ENCODE data around the gene CDK17. TPM values are rescaled to one million over a fixed set of nuclear protein-coding genes. Genes with fewer than 3 reads are reported as not detected.
A peak's percentile ranks its signal among the peaks of the same experiment; 100 is the strongest.
"Not testable (repeated sequence)": the region's sequence is repeated elsewhere in the genome, so short reads cannot be mapped to it uniquely, and the experiment has no call there.

The CDK17 gene
- total and polyA plus RNA-seq, 5 donors from 2014 or later, result 21.6 to 120 (median 26.8) TPM

GRCh38 chr12:96438330-96438729 is 38.1 kb upstream of the CDK17 start:
- Mint-ChIP-seq H3K9me3 (peaks cover 0 to 4% (median 2%) of the 10 kb centered on the region in 7 donors), H3K27me3 (no peaks in the 10 kb centered on the region), H3K36me3 (no peaks in the 10 kb centered on the region), H3K4me3 (no peak overlapping the region), H3K27ac (peak overlapping the region in 1 of 3 donors; percentile 36), H3K4me1 (peaks cover 10 to 49% (median 23%) of the 10 kb centered on the region in 4 donors)
- Histone ChIP-seq H3K4me1 (ENCODE audit: control insufficient read depth, insufficient read depth, low read length, poor library complexity, severe bottlenecking) (peaks cover 20% of the 10 kb centered on the region), H3K27me3 (ENCODE audit: control insufficient read depth, insufficient read depth, low read length) (no peaks in the 10 kb centered on the region), H3K36me3 (ENCODE audit: control insufficient read depth, insufficient read depth, low read length) (no peaks in the 10 kb centered on the region), H3K9me3 (ENCODE audit: control insufficient read depth in 2 of 2, low read length in 2 of 2) (no peaks in the 10 kb centered on the region), H3K27ac (ENCODE audit: insufficient read depth, low read length, poor library complexity, severe bottlenecking) (no peak overlapping the region), H3K4me3 (ENCODE audit: low read depth, low read length) (no peak overlapping the region)
- ATAC-seq (ENCODE audit: low read depth in 2 of 2) (no peak), DNase-seq (no peak)

DNA sequence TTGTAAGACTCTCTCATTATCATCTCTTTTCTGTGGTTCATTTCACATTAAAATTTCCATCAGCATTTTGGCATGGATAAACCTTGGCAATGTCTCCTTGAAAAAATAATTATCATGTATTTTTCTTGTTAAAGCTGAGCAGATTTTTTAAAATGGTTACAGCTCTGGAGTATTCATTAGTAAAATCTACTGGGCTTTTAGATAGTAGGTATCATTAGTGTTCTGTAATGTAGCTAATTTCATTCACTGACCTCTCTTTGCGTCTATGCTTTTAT is 36.9 kb upstream of the CDK17 start:
- H3K27me3 Mint-ChIP-seq, result no peaks in the 10 kb centered on the region
- peaks cover 20% of the 10 kb centered on the region for H3K4me1 ChIP-seq (ENCODE audit: control insufficient read depth, insufficient read depth, low read length, poor library complexity, severe bottlenecking)
- peaks cover 0 to 4% (median 0%) of the 10 kb centered on the region in 7 donors for H3K9me3 Mint-ChIP-seq
- DNase-seq (no peak), ATAC-seq (ENCODE audit: low read depth in 2 of 2) (no peak)
- peak overlapping the region in 2 of 3 donors; percentile 78 to 88 for H3K27ac Mint-ChIP-seq
- no peaks in the 10 kb centered on the region for H3K36me3 Mint-ChIP-seq
- no peak overlapping the region for H3K4me3 ChIP-seq (ENCODE audit: low read depth, low read length)
- no peak overlapping the region for H3K27ac ChIP-seq (ENCODE audit: insufficient read depth, low read length, poor library complexity, severe bottlenecking)
- no peaks in the 10 kb centered on the region for H3K9me3 ChIP-seq (ENCODE audit: control insufficient read depth in 2 of 2, low read length in 2 of 2)
- H3K27me3 ChIP-seq (ENCODE audit: control insufficient read depth, insufficient read depth, low read length), result no peaks in the 10 kb centered on the region
- H3K4me3 Mint-ChIP-seq, result peak overlapping the region in 1 of 4 donors; percentile 1
- H3K4me1 Mint-ChIP-seq, result peaks cover 10 to 49% (median 18%) of the 10 kb centered on the region in 4 donors
- H3K36me3 ChIP-seq (ENCODE audit: control insufficient read depth, insufficient read depth, low read length), result no peaks in the 10 kb centered on the region

- Histone ChIP-seq H3K4me1 (ENCODE audit: control insufficient read depth, insufficient read depth, low read length, poor library complexity, severe bottlenecking) (peaks cover 15% of the 10 kb centered on the region), H3K27me3 (ENCODE audit: control insufficient read depth, insufficient read depth, low read length) (no peaks in the 10 kb centered on the region), H3K36me3 (ENCODE audit: control insufficient read depth, insufficient read depth, low read length) (no peaks in the 10 kb centered on the region), H3K9me3 (ENCODE audit: control insufficient read depth in 2 of 2, low read length in 2 of 2) (no peaks in the 10 kb centered on the region), H3K27ac (ENCODE audit: insufficient read depth, low read length, poor library complexity, severe bottlenecking) (no peak overlapping the region), H3K4me3 (ENCODE audit: low read depth, low read length) (no peak overlapping the region)
- H3K9me3 Mint-ChIP-seq, result peaks cover 0 to 4% (median 0%) of the 10 kb centered on the region in 7 donors
- H3K36me3 Mint-ChIP-seq, result no peaks in the 10 kb centered on the region
- peaks cover 6 to 44% (median 16%) of the 10 kb centered on the region in 4 donors for H3K4me1 Mint-ChIP-seq
- H3K27me3 Mint-ChIP-seq, result no peaks in the 10 kb centered on the region
- H3K27ac Mint-ChIP-seq, result peak overlapping the region in 2 of 3 donors; percentile 78 to 88
- no peak for DNase-seq
- ATAC-seq (ENCODE audit: low read depth in 2 of 2), result no peak
- H3K4me3 Mint-ChIP-seq, result peak overlapping the region in 1 of 4 donors; percentile 1
These were observed 36.3 kb upstream of the CDK17 start for GRCh38 chr12:96436366-96437170.

- H3K27me3 Mint-ChIP-seq, result no peaks in the 10 kb centered on the region
- H3K9me3 ChIP-seq (ENCODE audit: control insufficient read depth in 2 of 2, low read length in 2 of 2), result no peaks in the 10 kb centered on the region
- peaks cover 6 to 38% (median 18%) of the 10 kb centered on the region in 4 donors for H3K4me1 Mint-ChIP-seq
- H3K27ac ChIP-seq (ENCODE audit: insufficient read depth, low read length, poor library complexity, severe bottlenecking), result peak overlapping the region; percentile 86
- H3K9me3 Mint-ChIP-seq, result peaks cover 0 to 4% (median 1%) of the 10 kb centered on the region in 7 donors
- ATAC-seq (ENCODE audit: low read depth in 2 of 2) (peak; percentile 100), DNase-seq (peak; percentile 71 to 94 (median 89))
- no peaks in the 10 kb centered on the region for H3K36me3 ChIP-seq (ENCODE audit: control insufficient read depth, insufficient read depth, low read length)
- H3K4me1 ChIP-seq (ENCODE audit: control insufficient read depth, insufficient read depth, low read length, poor library complexity, severe bottlenecking), result peaks cover 15% of the 10 kb centered on the region
- H3K27me3 ChIP-seq (ENCODE audit: control insufficient read depth, insufficient read depth, low read length), result no peaks in the 10 kb centered on the region
- H3K4me3 Mint-ChIP-seq, result peak overlapping the region; percentile 1 to 63 (median 30)
- H3K4me3 ChIP-seq (ENCODE audit: low read depth, low read length), result peak overlapping the region; percentile 78
- H3K36me3 Mint-ChIP-seq, result no peaks in the 10 kb centered on the region
- peak overlapping the region; percentile 84 to 88 (median 86) for H3K27ac Mint-ChIP-seq
These were observed 33.9 kb upstream of the CDK17 start for GRCh38 chr12:96434107-96434506.

GRCh38 chr12:96432496-96433321 is 32.5 kb upstream of the CDK17 start:
- not testable (repeated sequence) for H3K36me3 ChIP-seq (ENCODE audit: control insufficient read depth, insufficient read depth, low read length); H3K4me3 ChIP-seq (ENCODE audit: low read depth, low read length); H3K27me3 Mint-ChIP-seq; H3K36me3 Mint-ChIP-seq; H3K27ac ChIP-seq (ENCODE audit: insufficient read depth, low read length, poor library complexity, severe bottlenecking); H3K9me3 ChIP-seq (ENCODE audit: control insufficient read depth in 2 of 2, low read length in 2 of 2); DNase-seq; ATAC-seq (ENCODE audit: low read depth in 2 of 2); H3K9me3 Mint-ChIP-seq; H3K4me3 Mint-ChIP-seq; H3K27me3 ChIP-seq (ENCODE audit: control insufficient read depth, insufficient read depth, low read length)
- peaks cover 15% of the 10 kb centered on the region for H3K4me1 ChIP-seq (ENCODE audit: control insufficient read depth, insufficient read depth, low read length, poor library complexity, severe bottlenecking)
- peaks cover 6 to 38% (median 19%) of the 10 kb centered on the region in 4 donors for H3K4me1 Mint-ChIP-seq
- peak overlapping the region in 2 of 3 donors; percentile 47 to 85 for H3K27ac Mint-ChIP-seq

DNA sequence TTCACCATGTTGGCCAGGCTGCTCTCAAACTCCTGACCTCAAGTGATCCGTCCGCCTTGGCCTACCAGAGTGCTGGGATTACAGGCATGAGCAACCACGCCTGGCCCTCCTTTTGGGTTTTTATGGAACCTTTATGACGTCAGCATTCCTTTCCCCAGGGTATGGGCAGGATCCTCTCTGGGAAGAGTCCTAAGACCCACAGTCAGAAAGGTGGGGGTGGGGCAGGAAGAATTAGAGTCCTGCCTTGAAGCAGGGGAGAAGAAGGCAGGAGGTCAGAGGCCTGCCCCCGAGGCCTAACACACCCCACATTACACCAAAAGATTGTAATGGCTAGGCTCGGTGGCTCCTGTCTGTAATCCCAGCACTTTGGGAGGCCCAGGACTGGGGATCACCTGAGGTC is 30.8 kb upstream of the CDK17 start:
- Histone ChIP-seq H3K36me3 (ENCODE audit: control insufficient read depth, insufficient read depth, low read length) (no peaks in the 10 kb centered on the region), H3K4me1 (ENCODE audit: control insufficient read depth, insufficient read depth, low read length, poor library complexity, severe bottlenecking) (peaks cover 15% of the 10 kb centered on the region), H3K4me3 (ENCODE audit: low read depth, low read length) (no peak overlapping the region), H3K9me3 (ENCODE audit: control insufficient read depth in 2 of 2, low read length in 2 of 2) (no peaks in the 10 kb centered on the region), H3K27me3 (ENCODE audit: control insufficient read depth, insufficient read depth, low read length) (no peaks in the 10 kb centered on the region), H3K27ac (ENCODE audit: insufficient read depth, low read length, poor library complexity, severe bottlenecking) (no peak overlapping the region)
- no peak overlapping the region for H3K4me3 Mint-ChIP-seq
- peak overlapping the region in 1 of 3 donors; percentile 5 for H3K27ac Mint-ChIP-seq
- ATAC-seq (ENCODE audit: low read depth in 2 of 2) (no peak), DNase-seq (no peak)
- H3K36me3 Mint-ChIP-seq, result no peaks in the 10 kb centered on the region
- H3K4me1 Mint-ChIP-seq, result peaks cover 6 to 31% (median 17%) of the 10 kb centered on the region in 4 donors
- H3K27me3 Mint-ChIP-seq, result no peaks in the 10 kb centered on the region
- peaks cover 0 to 4% (median 1%) of the 10 kb centered on the region in 7 donors for H3K9me3 Mint-ChIP-seq

DNA sequence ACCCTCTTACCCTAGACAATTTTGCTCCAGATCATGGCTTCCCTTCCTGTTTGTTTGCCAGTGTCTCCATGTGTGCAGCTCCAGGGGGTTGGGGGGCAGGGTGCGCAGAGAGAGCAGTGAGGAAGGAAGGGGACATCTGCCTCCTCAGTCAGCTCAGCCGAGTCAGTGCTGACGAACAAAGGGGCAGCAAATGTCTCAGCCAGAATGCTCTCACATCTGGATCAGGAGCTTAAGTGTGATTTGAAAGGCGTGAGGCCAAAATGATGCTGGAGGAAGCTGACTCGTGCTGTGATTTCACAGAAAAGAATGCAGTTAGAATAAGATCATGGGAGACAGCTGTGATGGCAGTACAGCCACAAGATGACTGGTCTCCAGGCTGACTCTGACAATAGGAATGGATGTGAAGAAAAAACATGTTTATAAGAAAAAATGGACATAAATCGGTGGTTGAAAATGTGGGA is 27.1 kb upstream of the CDK17 start:
- Histone ChIP-seq H3K36me3 (ENCODE audit: control insufficient read depth, insufficient read depth, low read length) (no peaks in the 10 kb centered on the region), H3K27ac (ENCODE audit: insufficient read depth, low read length, poor library complexity, severe bottlenecking) (no peak overlapping the region), H3K9me3 (ENCODE audit: control insufficient read depth in 2 of 2, low read length in 2 of 2) (no peaks in the 10 kb centered on the region), H3K27me3 (ENCODE audit: control insufficient read depth, insufficient read depth, low read length) (no peaks in the 10 kb centered on the region), H3K4me3 (ENCODE audit: low read depth, low read length) (no peak overlapping the region), H3K4me1 (ENCODE audit: control insufficient read depth, insufficient read depth, low read length, poor library complexity, severe bottlenecking) (no peaks in the 10 kb centered on the region)
- H3K27me3 Mint-ChIP-seq, result no peaks in the 10 kb centered on the region
- H3K4me3 Mint-ChIP-seq, result peak overlapping the region in 1 of 4 donors; percentile 40
- peaks cover 0 to 15% (median 9%) of the 10 kb centered on the region in 4 donors for H3K4me1 Mint-ChIP-seq
- DNase-seq (peak in 1 of 3 donors; percentile 40), ATAC-seq (ENCODE audit: low read depth in 2 of 2) (no peak)
- H3K27ac Mint-ChIP-seq, result peak overlapping the region in 1 of 3 donors; percentile 7
- H3K36me3 Mint-ChIP-seq, result no peaks in the 10 kb centered on the region
- H3K9me3 Mint-ChIP-seq, result peaks cover 0 to 4% (median 0%) of the 10 kb centered on the region in 7 donors

Data from CD4-positive, CD25-positive, alpha-beta regulatory T cell (primary cell).